Mesangial cell (primary cell): ENCODE data around the gene STN1. TPM values are rescaled to one million over a fixed set of nuclear protein-coding genes. Genes with fewer than 3 reads are reported as not detected.

ENCODE experiments used
- total RNA-seq: library from RNA; depleted of rRNA; stranded (reverse); fragments of >200 nt; gene quantifications from 2 replicates; pipeline ENCODE4 v1.2.3, GENCODE V29; 2015

STN1 gene, protein sequence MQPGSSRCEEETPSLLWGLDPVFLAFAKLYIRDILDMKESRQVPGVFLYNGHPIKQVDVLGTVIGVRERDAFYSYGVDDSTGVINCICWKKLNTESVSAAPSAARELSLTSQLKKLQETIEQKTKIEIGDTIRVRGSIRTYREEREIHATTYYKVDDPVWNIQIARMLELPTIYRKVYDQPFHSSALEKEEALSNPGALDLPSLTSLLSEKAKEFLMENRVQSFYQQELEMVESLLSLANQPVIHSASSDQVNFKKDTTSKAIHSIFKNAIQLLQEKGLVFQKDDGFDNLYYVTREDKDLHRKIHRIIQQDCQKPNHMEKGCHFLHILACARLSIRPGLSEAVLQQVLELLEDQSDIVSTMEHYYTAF
- total RNA-seq: 29.2 and 30.4 TPM in 2 replicates

DNA sequence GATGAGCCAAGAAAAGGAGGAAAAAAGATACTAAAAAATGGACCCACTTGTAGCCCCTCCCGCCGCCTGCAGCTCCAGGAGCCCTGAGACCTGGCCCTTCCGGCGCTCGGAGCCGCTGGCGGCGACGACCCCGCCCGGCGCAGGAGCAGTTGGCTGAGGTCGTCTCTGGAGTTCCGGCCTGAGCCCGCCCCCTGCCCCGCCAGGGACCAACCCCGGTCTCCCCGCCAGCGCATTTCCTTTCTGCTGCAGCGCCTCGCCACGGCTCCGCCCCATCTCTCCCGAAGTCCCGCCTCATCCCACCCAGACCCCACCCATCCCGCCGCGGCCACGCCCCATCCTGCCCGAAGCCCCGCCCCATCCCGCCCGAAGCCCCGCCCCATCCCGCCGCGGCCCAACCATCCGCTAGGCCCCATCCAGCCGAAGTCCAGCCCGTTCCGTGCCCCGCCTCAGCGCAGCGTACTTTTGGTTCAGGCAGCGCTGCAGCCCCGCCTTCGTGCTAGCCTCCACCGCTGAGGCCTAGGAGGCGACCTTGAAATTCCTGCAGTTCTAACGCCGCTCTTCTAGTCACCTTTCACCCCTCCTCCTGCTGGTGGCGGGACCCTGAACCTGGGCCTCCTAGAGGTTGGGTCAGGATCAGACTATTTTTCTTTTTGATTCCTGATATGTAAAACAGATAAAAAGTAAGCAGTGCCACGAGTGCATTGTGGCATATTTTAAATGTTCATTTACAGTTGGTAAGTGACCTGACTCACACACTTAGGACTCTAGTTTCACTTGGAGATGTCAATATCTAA, at the start of gene STN1:
STN1 (minus strand) TSS at position 132 of the 794 bp plus-strand sequence. CDS start 590 bp downstream, outside the sequence.

DNA sequence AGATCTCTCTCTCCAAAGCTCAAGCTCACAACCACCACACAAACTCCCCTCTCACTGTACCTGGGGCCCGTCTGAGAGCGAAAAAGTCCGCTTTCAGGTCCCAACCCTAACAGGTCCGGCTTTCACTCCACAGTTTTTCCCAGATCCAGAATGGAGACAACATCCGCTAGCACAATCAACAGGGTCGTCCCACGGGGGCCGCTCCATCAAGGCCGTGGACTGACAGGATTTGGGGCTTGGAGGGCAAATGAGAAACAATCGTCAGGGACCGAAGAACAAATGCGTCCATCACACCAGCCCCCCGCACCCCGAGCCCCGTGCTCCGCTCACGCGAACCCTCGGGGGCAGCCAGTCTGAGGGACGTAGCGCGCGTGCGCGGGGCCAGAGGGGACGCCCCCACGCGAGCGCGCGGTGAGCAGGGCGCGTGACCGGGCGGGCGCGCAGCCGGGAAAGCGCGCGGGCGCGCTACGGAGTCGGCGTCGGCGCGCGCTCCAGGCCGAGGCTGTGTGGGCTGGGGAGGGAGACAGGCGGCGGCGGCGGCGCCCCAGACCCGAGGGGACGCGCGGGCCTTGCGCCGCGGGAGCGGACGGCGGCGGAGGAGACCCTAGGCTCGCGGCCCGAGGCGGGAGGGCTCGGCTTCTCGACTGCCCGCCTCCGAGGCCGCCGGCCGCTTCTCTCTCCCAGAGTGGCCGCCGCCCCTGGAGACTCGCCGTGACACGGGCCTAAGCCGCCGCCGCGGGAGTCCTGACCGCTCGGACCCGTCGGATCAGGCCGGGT, 48.9 kb upstream of the STN1 start, which contains the start of gene SLK:
SLK (plus strand) TSS at position 470 of the 777 bp plus-strand sequence. CDS start 606 bp downstream, outside the sequence.

DNA sequence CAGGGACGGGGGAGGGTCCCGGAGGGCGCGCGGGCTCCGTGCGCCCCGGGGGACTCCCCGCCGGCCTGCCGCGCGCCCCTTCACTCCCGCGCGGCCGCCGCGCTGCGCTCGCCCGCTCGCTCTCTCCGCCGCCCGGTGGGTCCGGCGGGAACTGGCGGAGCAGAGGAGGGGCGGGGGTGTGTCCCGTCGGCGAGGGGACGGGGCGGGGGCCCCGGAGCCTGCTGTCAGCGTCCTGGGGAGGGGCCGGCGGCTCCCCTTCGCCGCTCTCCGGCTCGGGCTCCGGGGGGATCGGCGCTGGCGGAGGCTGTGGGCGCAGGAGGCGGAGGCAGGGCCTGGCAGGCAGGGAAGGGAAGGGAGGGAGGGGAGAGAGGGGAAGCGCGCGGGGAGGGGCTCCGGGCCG, 62.6 kb downstream of the STN1 start, which contains the start of gene SH3PXD2A:
SH3PXD2A (minus strand) TSS at position 153 of the 400 bp plus-strand sequence. CDS start 310 bp downstream, outside the sequence.

Other genes starting within 250 kb of the STN1 start
- gene SH3PXD2A, start 62.6 kb downstream of the STN1 start, total RNA-seq: 8.1 and 13.1 TPM in 2 replicates
- 11.0 and 12.1 TPM in 2 replicates for gene SLK, start 49.0 kb upstream of the STN1 start, total RNA-seq
- 0.16 TPM in 1 of 2 replicates, not detected in the other for gene COL17A1, start 167.7 kb upstream of the STN1 start, total RNA-seq
- 2.3 and 9.3 TPM in 2 replicates for gene SFR1, start 204.0 kb upstream of the STN1 start, total RNA-seq